ENCODE measurements around the gene CCDC40. TPM values are rescaled to one million over a fixed set of nuclear protein-coding genes. Genes with fewer than 3 reads are reported as not detected.

Gene CCDC40
- total RNA-seq, 1 donor from 2014 or later = 25.3 TPM

- Mint-ChIP-seq H3K36me3 (ENCODE audit: unreplicated experiment) (no peaks in the 10 kb centered on the region), H3K4me3 (ENCODE audit: unreplicated experiment) (no peak overlapping the region), H3K27me3 (ENCODE audit: unreplicated experiment) (no peaks in the 10 kb centered on the region), H3K27ac (ENCODE audit: unreplicated experiment) (no peak overlapping the region), H3K9me3 (ENCODE audit: unreplicated experiment) (peaks cover 2% of the 10 kb centered on the region), H3K4me1 (ENCODE audit: low read depth, unreplicated experiment) (no peaks in the 10 kb centered on the region)
- no peak for DNase-seq
- TF ChIP-seq CTCF (IDR thresholded peaks at IDR 0.05; ENCODE audit: partially characterized antibody, unreplicated experiment) = no peak
These were observed 27.6 kb downstream of the CCDC40 start for GRCh38 chr17:80063830-80064585.

- DNase-seq = no peak
- Mint-ChIP-seq H3K27me3 (ENCODE audit: unreplicated experiment) (no peaks in the 10 kb centered on the region), H3K27ac (ENCODE audit: unreplicated experiment) (no peak overlapping the region), H3K36me3 (ENCODE audit: unreplicated experiment) (no peaks in the 10 kb centered on the region), H3K4me3 (ENCODE audit: unreplicated experiment) (no peak overlapping the region), H3K4me1 (ENCODE audit: low read depth, unreplicated experiment) (no peaks in the 10 kb centered on the region), H3K9me3 (ENCODE audit: unreplicated experiment) (peaks cover 2% of the 10 kb centered on the region)
- TF ChIP-seq CTCF (IDR thresholded peaks at IDR 0.05; ENCODE audit: partially characterized antibody, unreplicated experiment) = no peak
These were observed 28.3 kb downstream of the CCDC40 start for GRCh38 chr17:80064696-80065095.

DNA sequence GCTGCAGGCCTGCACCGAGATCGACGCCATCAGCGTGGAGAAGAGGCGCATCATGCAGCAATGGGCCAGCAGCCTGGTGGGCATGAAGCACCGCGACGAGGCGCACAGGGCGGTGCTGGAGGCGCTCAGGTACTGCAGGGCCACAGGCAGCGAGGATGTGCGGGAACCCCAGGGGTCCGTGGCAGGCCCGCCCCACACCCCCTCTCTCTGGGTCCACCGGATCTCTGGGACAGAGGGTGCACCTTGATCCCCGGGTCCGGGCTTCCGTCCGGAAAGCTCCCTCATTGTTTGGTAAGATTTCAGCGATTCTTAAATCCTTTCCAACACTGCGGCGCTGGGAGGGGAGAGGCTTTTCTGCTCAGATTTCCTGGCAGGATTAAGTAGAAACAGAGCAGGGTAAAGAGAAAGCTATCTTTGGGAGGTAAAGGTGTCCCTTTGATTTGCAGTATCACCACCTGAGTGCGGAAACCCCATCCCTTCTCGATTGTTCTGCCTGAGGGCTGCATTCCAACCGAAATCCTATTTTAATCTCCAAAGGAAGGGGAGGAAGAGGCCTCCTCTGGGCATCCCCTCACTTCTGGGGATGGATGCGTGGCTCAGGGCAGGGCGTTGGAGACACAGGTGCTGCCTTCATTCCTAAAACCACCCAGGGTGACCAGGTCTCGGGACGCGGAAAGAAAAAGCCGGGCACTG, 29.2 kb downstream of the CCDC40 start:
- H3K9me3 Mint-ChIP-seq (ENCODE audit: unreplicated experiment) = peaks cover 2% of the 10 kb centered on the region
- no peaks in the 10 kb centered on the region for H3K36me3 Mint-ChIP-seq (ENCODE audit: unreplicated experiment)
- no peaks in the 10 kb centered on the region for H3K27me3 Mint-ChIP-seq (ENCODE audit: unreplicated experiment)
- no peaks in the 10 kb centered on the region for H3K4me1 Mint-ChIP-seq (ENCODE audit: low read depth, unreplicated experiment)
- TF ChIP-seq CTCF (IDR thresholded peaks at IDR 0.05; ENCODE audit: partially characterized antibody, unreplicated experiment) = no peak
- no peak for DNase-seq
- H3K4me3 Mint-ChIP-seq (ENCODE audit: unreplicated experiment) = no peak overlapping the region
- no peak overlapping the region for H3K27ac Mint-ChIP-seq (ENCODE audit: unreplicated experiment)

DNA sequence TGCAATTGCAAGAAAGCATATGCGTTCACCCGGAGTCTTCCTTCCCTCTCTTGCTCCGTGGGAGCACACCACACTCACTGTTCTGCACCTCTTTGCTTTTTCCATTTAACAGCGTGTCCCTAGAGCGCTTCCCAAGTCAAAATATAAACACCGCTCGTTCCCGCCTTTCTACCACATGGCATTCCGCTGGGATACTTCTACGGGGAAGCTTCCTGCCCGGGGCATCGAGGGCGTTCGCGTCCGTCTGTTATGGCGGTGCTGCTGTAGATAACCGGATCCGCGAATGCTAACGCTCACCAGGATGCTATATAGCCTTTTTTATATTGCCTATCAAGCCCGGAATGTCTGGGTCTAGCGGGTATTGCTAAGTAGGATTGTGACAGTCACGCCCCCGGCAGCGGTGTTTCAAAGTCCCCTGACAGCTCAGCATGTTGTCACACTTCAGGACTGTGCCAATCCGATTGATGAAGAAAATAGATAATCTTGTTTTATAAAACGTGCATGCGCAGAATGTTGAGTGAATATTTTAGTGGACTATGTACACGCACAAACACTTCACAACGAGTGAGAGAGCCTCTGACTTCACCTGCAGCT, 31.0 kb downstream of the CCDC40 start:
- H3K27me3 Mint-ChIP-seq (ENCODE audit: unreplicated experiment) = no peaks in the 10 kb centered on the region
- H3K4me1 Mint-ChIP-seq (ENCODE audit: low read depth, unreplicated experiment) = no peaks in the 10 kb centered on the region
- no peak for DNase-seq
- H3K36me3 Mint-ChIP-seq (ENCODE audit: unreplicated experiment) = no peaks in the 10 kb centered on the region
- TF ChIP-seq CTCF (IDR thresholded peaks at IDR 0.05; ENCODE audit: partially characterized antibody, unreplicated experiment) = no peak
- H3K9me3 Mint-ChIP-seq (ENCODE audit: unreplicated experiment) = peaks cover 2% of the 10 kb centered on the region
- H3K27ac Mint-ChIP-seq (ENCODE audit: unreplicated experiment) = no peak overlapping the region
- H3K4me3 Mint-ChIP-seq (ENCODE audit: unreplicated experiment) = no peak overlapping the region

Data from glutamatergic neuron (in vitro differentiated cells).